HepG2 (cell line): ENCODE results near the gene TMEM44. TPM values are rescaled to one million over a fixed set of nuclear protein-coding genes. Genes with fewer than 3 reads are reported as not detected.
A peak's percentile ranks its signal among the peaks of the same experiment; 100 is the strongest.

ENCODE experiments used
- DNMT3B ChIP-seq: conservative IDR thresholded peaks from 2 replicates; pipeline ENCODE4 v1.6.1; 2016; ENCODE audit warnings: missing biosample characterization, control low read depth
- GLI4 ChIP-seq: sonication (generic); formaldehyde crosslinking; IDR thresholded peaks from 2 replicates; pipeline ENCODE4 v1.5.1; 2020; ENCODE audit warnings: missing genetic modification reagents, mild to moderate bottlenecking, moderate library complexity, borderline replicate concordance
- GZF1 ChIP-seq: sonication (generic); formaldehyde crosslinking; IDR thresholded peaks from 2 replicates; pipeline ENCODE4 v1.5.1; 2020; ENCODE audit warnings: mild to moderate bottlenecking, missing genetic modification reagents
- PTBP1 ChIP-seq: fragments of 200-400 bp; formaldehyde crosslinking; IDR thresholded peaks from 2 replicates; pipeline ENCODE4 v1.6.1; 2018; ENCODE audit warnings: low read length, low read depth; ENCODE audit not compliant: poor library complexity, severe bottlenecking
- ZBTB3 ChIP-seq: sonication (generic); formaldehyde crosslinking; IDR thresholded peaks from 2 replicates; pipeline ENCODE4 v1.4.0; 2020; ENCODE audit warnings: low read depth, mild to moderate bottlenecking, moderate library complexity, missing genetic modification reagents, borderline replicate concordance
- ZMAT3 ChIP-seq: sonication (generic); formaldehyde crosslinking; conservative IDR thresholded peaks from 2 replicates; pipeline ENCODE4 v1.7.0; 2021; ENCODE audit warnings: missing genetic modification reagents
- ZNF292 ChIP-seq: sonication (generic); formaldehyde crosslinking; IDR thresholded peaks from 2 replicates; pipeline ENCODE4 v1.8.1; 2022; ENCODE audit warnings: mild to moderate bottlenecking, low read depth, missing genetic modification reagents, borderline replicate concordance
- ZNF563 ChIP-seq: sonication (generic); formaldehyde crosslinking; IDR thresholded peaks from 2 replicates; pipeline ENCODE4 v1.8.0; 2022; ENCODE audit warnings: mild to moderate bottlenecking, moderate library complexity, missing genetic modification reagents
- ZNF672 ChIP-seq: sonication (generic); formaldehyde crosslinking; IDR thresholded peaks from 2 replicates; pipeline ENCODE4 v1.8.1; 2022; ENCODE audit warnings: missing genetic modification reagents
- ZNF816 ChIP-seq: sonication (generic); formaldehyde crosslinking; IDR thresholded peaks from 2 replicates; pipeline ENCODE4 v1.8.0; 2022; ENCODE audit warnings: missing genetic modification reagents, mild to moderate bottlenecking, borderline replicate concordance
- polyA plus RNA-seq, 8 experiments: library from polyadenylated mRNA; depleted of rRNA in 3 of 8; stranded (reverse) in 7 of 8; unstranded in 1 of 8; fragments of >200 nt; fragmentation: Illumina TruSeq in 4 of 8; extraction: Trizol in 4 of 8; gene quantifications; 2 replicates each; pipeline versions ENCODE4 v1.2.1 to v1.2.3, GENCODE V29; 2011 to 2016; ENCODE audit warnings: low read depth in 4 of 8, missing spikeins in 1 of 8, mixed read lengths in 1 of 8; ENCODE audit not compliant: insufficient read depth in 1 of 8
- total RNA-seq, 5 experiments: library from RNA; depleted of rRNA; stranded (reverse); fragments of >200 nt; fragmentation: Illumina TruSeq; extraction: Trizol; gene quantifications; 2 replicates each; pipeline ENCODE4 v1.2.3, GENCODE V29; 2016; ENCODE audit warnings: low read depth in 1 of 5
- TF ChIP-seq, protein P1 (sequence below): sonication (generic); formaldehyde crosslinking; IDR thresholded peaks from 2 replicates; pipeline ENCODE4 v1.4.0; 2020; ENCODE audit warnings: missing genetic modification reagents, mild to moderate bottlenecking, borderline replicate concordance
- TF ChIP-seq, protein P2 (sequence below): IDR thresholded peaks from 2 replicates; pipeline ENCODE4 v1.6.1; 2012; ENCODE audit warnings: inconsistent platforms
- TF ChIP-seq, protein P3 (sequence below): sonication (generic); formaldehyde crosslinking; IDR thresholded peaks from 2 replicates; pipeline ENCODE4 v1.5.0; 2020; ENCODE audit warnings: mild to moderate bottlenecking, missing genetic modification reagents, borderline replicate concordance

Gene TMEM44
- total and polyA plus RNA-seq, 2 of the 13 experiments (the other 11 are each of a cell fraction or from before 2014, with no cell fraction given) = 7.3 to 13.8 TPM

DNA sequence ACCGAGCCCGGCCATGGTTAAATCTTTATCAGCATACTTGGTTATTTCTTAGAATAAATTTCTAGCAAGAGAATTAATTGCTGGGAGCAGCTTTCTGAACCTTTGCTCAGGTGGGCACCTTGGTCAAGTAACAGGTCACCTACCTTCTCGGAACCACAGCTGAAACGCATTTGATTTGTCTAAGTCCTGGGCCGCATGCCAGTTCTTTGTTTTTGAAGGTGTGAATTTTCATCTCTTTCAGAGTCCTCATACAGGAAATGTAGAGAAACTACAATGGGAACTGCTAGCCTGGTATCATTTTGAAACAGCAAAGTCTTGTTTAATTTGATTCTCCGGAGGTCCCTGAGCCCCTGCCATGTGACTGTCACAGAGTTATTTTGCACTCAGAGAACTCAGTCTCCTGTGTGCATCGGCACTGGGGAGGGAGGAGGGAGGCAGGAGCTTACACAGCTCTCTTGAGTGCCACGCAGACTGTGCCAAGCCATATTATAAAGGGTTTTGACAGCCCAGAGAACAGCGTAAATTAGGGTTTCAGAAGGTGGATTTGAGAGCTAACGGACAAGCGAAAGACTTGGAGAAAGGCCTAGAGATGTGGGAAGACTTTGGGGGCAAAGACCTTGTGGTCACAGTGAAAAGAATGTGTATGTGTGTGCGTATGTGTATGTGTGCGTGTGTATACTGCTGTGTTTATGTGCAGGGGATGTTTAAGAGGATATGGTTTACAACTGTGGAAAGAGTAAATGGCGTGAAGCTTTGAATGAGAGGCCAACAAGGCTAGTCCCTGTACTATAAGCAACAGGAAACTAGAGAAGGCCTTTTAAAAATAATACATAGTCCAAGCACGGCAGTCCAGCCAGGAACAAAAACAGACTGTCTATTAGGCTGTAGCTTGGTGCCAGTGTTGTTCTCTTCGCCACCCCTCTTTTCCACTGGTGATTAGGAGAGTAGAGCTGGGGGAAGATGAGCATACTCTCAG, 84.6 kb downstream of the TMEM44 start (continued):
- no peak for TF ChIP-seq ZBTB3 (CRISPR knock-in tag)
- no peak for TF ChIP-seq ZMAT3
- TF ChIP-seq ZNF816 (CRISPR knock-in tag) = no peak
- TF ChIP-seq, protein P1, sequence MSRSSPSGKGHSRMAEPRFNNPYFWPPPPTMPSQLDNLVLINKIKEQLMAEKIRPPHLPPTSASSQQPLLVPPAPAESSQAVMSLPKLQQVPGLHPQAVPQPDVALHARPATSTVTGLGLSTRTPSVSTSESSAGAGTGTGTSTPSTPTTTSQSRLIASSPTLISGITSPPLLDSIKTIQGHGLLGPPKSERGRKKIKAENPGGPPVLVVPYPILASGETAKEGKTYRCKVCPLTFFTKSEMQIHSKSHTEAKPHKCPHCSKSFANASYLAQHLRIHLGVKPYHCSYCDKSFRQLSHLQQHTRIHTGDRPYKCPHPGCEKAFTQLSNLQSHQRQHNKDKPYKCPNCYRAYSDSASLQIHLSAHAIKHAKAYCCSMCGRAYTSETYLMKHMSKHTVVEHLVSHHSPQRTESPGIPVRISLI (CRISPR knock-in tag) = no peak
- no peak for TF ChIP-seq ZNF672
- TF ChIP-seq ZNF292 (CRISPR knock-in tag) = peak; percentile 36; the same call in 1 of the 2 replicates
- no peak for TF ChIP-seq GLI4 (CRISPR knock-in tag)
- TF ChIP-seq DNMT3B = 0 out of 2 replicates have a peak, but pooled peaks have one; percentile 27
- TF ChIP-seq GZF1 (CRISPR knock-in tag) = peak; percentile 79; the same call in 1 of the 2 replicates
- TF ChIP-seq, protein P2, sequence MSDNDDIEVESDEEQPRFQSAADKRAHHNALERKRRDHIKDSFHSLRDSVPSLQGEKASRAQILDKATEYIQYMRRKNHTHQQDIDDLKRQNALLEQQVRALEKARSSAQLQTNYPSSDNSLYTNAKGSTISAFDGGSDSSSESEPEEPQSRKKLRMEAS = 0 out of 2 replicates have a peak, but pooled peaks have one; percentile 33
- TF ChIP-seq, protein P3, sequence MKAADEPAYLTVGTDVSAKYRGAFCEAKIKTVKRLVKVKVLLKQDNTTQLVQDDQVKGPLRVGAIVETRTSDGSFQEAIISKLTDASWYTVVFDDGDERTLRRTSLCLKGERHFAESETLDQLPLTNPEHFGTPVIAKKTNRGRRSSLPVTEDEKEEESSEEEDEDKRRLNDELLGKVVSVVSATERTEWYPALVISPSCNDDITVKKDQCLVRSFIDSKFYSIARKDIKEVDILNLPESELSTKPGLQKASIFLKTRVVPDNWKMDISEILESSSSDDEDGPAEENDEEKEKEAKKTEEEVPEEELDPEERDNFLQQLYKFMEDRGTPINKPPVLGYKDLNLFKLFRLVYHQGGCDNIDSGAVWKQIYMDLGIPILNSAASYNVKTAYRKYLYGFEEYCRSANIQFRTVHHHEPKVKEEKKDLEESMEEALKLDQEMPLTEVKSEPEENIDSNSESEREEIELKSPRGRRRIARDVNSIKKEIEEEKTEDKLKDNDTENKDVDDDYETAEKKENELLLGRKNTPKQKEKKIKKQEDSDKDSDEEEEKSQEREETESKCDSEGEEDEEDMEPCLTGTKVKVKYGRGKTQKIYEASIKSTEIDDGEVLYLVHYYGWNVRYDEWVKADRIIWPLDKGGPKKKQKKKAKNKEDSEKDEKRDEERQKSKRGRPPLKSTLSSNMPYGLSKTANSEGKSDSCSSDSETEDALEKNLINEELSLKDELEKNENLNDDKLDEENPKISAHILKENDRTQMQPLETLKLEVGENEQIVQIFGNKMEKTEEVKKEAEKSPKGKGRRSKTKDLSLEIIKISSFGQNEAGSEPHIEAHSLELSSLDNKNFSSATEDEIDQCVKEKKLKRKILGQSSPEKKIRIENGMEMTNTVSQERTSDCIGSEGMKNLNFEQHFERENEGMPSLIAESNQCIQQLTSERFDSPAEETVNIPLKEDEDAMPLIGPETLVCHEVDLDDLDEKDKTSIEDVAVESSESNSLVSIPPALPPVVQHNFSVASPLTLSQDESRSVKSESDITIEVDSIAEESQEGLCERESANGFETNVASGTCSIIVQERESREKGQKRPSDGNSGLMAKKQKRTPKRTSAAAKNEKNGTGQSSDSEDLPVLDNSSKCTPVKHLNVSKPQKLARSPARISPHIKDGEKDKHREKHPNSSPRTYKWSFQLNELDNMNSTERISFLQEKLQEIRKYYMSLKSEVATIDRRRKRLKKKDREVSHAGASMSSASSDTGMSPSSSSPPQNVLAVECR = 0 out of 2 replicates have a peak, but pooled peaks have one; percentile 15
- TF ChIP-seq ZNF563 (CRISPR knock-in tag) = no peak
- no peak for TF ChIP-seq PTBP1
